Measurements from ENCODE around the gene SYT1. TPM values are rescaled to one million over a fixed set of nuclear protein-coding genes. Genes with fewer than 3 reads are reported as not detected.

SYT1 gene
- total RNA-seq, 2 experiments from 2014 or later: not detected

GRCh38 chr12:79482921-79483320, 618.3 kb downstream of the SYT1 start:
- no peaks in the 10 kb centered on the region for H3K36me3 Mint-ChIP-seq (ENCODE audit: low read depth)
- POLR2A ChIA-PET: no interaction called here
- H3K4me3 Mint-ChIP-seq: no peak overlapping the region
- H3K9me3 Mint-ChIP-seq (ENCODE audit: insufficient read depth): no peaks in the 10 kb centered on the region
- no peak overlapping the region for H3K27ac Mint-ChIP-seq
- DNase-seq (no peak), ATAC-seq (no peak)
- H3K27me3 Mint-ChIP-seq (ENCODE audit: low read depth): no peaks in the 10 kb centered on the region
- H3K4me1 Mint-ChIP-seq (ENCODE audit: low read depth): no peaks in the 10 kb centered on the region
- CTCF ChIA-PET: no interaction called here

- no peaks in the 10 kb centered on the region for H3K4me1 Mint-ChIP-seq (ENCODE audit: low read depth)
- POLR2A ChIA-PET: no interaction called here
- no peak overlapping the region for H3K27ac Mint-ChIP-seq
- no peak for ATAC-seq
- CTCF ChIA-PET: no interaction called here
- no peaks in the 10 kb centered on the region for H3K36me3 Mint-ChIP-seq (ENCODE audit: low read depth)
- DNase-seq: no peak
- no peak overlapping the region for H3K4me3 Mint-ChIP-seq
- H3K9me3 Mint-ChIP-seq (ENCODE audit: insufficient read depth): peaks cover 8% of the 10 kb centered on the region
- H3K27me3 Mint-ChIP-seq (ENCODE audit: low read depth): no peaks in the 10 kb centered on the region
These were observed 621.6 kb downstream of the SYT1 start for GRCh38 chr12:79486154-79486553.

GRCh38 chr12:79487386-79488110, 623.0 kb downstream of the SYT1 start:
- CTCF ChIA-PET: no interaction called here
- POLR2A ChIA-PET: interaction anchor here (0.6 kb wide), 1 partner anchor 255 kb away, joined by 4 read pairs; no protein-coding TSS in a partner anchor
- no peaks in the 10 kb centered on the region for H3K27me3 Mint-ChIP-seq (ENCODE audit: low read depth)
- DNase-seq: no peak
- ATAC-seq: no peak
- H3K4me3 Mint-ChIP-seq: no peak overlapping the region
- no peaks in the 10 kb centered on the region for H3K36me3 Mint-ChIP-seq (ENCODE audit: low read depth)
- no peaks in the 10 kb centered on the region for H3K4me1 Mint-ChIP-seq (ENCODE audit: low read depth)
- no peak overlapping the region for H3K27ac Mint-ChIP-seq
- H3K9me3 Mint-ChIP-seq (ENCODE audit: insufficient read depth): peaks cover 8% of the 10 kb centered on the region

Small RNA genes lying within 50 kb of the gene (microRNA-seq; reads per million reads assigned to microRNA genes)
- not detected for gene MIR1252
